ENCODE results near the gene GPC1. TPM values are rescaled to one million over a fixed set of nuclear protein-coding genes. Genes with fewer than 3 reads are reported as not detected.

Gene GPC1
- total RNA-seq, 1 donor from 2014 or later: 14.2 TPM

GRCh38 chr2:240459401-240460252 is 24.2 kb downstream of the GPC1 start:
- no peaks in the 10 kb centered on the region for H3K9me3 Mint-ChIP-seq
- H3K4me1 Mint-ChIP-seq: peaks cover 16% of the 10 kb centered on the region
- H3K4me2 ChIP-seq: no peak overlapping the region
- H3K27ac Mint-ChIP-seq: no peak overlapping the region
- TF ChIP-seq EZH2 (IDR thresholded peaks at IDR 0.05): no peak
- no peak for TF ChIP-seq EZH2phosphoT487 (IDR thresholded peaks at IDR 0.05)
- TF ChIP-seq CTCF (IDR thresholded peaks at IDR 0.05): no peak
- H3K4me3 ChIP-seq: no peak overlapping the region
- peaks cover 6% of the 10 kb centered on the region for H3K27me3 Mint-ChIP-seq (ENCODE audit: insufficient read depth, low read depth)
- H3K4me3 Mint-ChIP-seq: no peak overlapping the region
- H3F3A ChIP-seq (ENCODE audit: low read depth): peaks cover 6% of the 10 kb centered on the region
- H3K4me1 ChIP-seq: peaks cover 40% of the 10 kb centered on the region
- peak; percentile 45 for DNase-seq (ENCODE audit: low spot score)
- H3K36me3 Mint-ChIP-seq: peaks cover 2% of the 10 kb centered on the region
- H3K9ac ChIP-seq: no peak overlapping the region
- H3K36me3 ChIP-seq: no peaks in the 10 kb centered on the region
- peaks cover 67% of the 10 kb centered on the region for H4K20me1 ChIP-seq (ENCODE audit: low read depth)
- no peak overlapping the region for H2AFZ ChIP-seq (replicated peaks)
- H3K79me2 ChIP-seq (ENCODE audit: low read depth): no peaks in the 10 kb centered on the region
- H3K9me3 ChIP-seq (ENCODE audit: low read depth): no peaks in the 10 kb centered on the region
- peaks cover 19% of the 10 kb centered on the region for H3K27me3 ChIP-seq
- H3K27ac ChIP-seq: no peak overlapping the region

GRCh38 chr2:240460253-240460711 is 24.8 kb downstream of the GPC1 start:
- H3K9ac ChIP-seq: no peak overlapping the region
- no peaks in the 10 kb centered on the region for H3K36me3 ChIP-seq
- Mint-ChIP-seq H3K36me3 (peaks cover 2% of the 10 kb centered on the region), H3K4me3 (no peak overlapping the region), H3K27ac (no peak overlapping the region), H3K27me3 (ENCODE audit: insufficient read depth, low read depth) (peaks cover 6% of the 10 kb centered on the region), H3K9me3 (no peaks in the 10 kb centered on the region), H3K4me1 (peaks cover 11% of the 10 kb centered on the region)
- H3K4me1 ChIP-seq: peaks cover 35% of the 10 kb centered on the region
- TF ChIP-seq CTCF (IDR thresholded peaks at IDR 0.05): no peak
- no peak for TF ChIP-seq EZH2 (IDR thresholded peaks at IDR 0.05)
- no peak for TF ChIP-seq EZH2phosphoT487 (IDR thresholded peaks at IDR 0.05)
- no peak overlapping the region for H3K4me2 ChIP-seq
- no peak for DNase-seq (ENCODE audit: low spot score)
- no peaks in the 10 kb centered on the region for H3K9me3 ChIP-seq (ENCODE audit: low read depth)
- no peak overlapping the region for H3K27ac ChIP-seq
- peaks cover 60% of the 10 kb centered on the region for H4K20me1 ChIP-seq (ENCODE audit: low read depth)
- no peak overlapping the region for H2AFZ ChIP-seq (replicated peaks)
- H3K4me3 ChIP-seq: no peak overlapping the region
- no peaks in the 10 kb centered on the region for H3K79me2 ChIP-seq (ENCODE audit: low read depth)
- peaks cover 13% of the 10 kb centered on the region for H3K27me3 ChIP-seq
- H3F3A ChIP-seq (ENCODE audit: low read depth): peaks cover 5% of the 10 kb centered on the region

- Histone ChIP-seq H4K20me1 (ENCODE audit: low read depth) (peaks cover 54% of the 10 kb centered on the region), H3K27me3 (peaks cover 7% of the 10 kb centered on the region), H2AFZ (replicated peaks) (no peak overlapping the region), H3K9me3 (ENCODE audit: low read depth) (no peaks in the 10 kb centered on the region), H3K27ac (no peak overlapping the region), H3K36me3 (no peaks in the 10 kb centered on the region), H3K9ac (no peak overlapping the region), H3F3A (ENCODE audit: low read depth) (peaks cover 5% of the 10 kb centered on the region), H3K4me1 (peaks cover 29% of the 10 kb centered on the region), H3K4me3 (no peak overlapping the region), H3K4me2 (no peak overlapping the region), H3K79me2 (ENCODE audit: low read depth) (no peaks in the 10 kb centered on the region)
- Mint-ChIP-seq H3K27me3 (ENCODE audit: insufficient read depth, low read depth) (peaks cover 6% of the 10 kb centered on the region), H3K4me3 (no peak overlapping the region), H3K4me1 (peaks cover 11% of the 10 kb centered on the region), H3K27ac (no peak overlapping the region), H3K9me3 (no peaks in the 10 kb centered on the region), H3K36me3 (peaks cover 2% of the 10 kb centered on the region)
- DNase-seq (ENCODE audit: low spot score): no peak
- TF ChIP-seq CTCF (IDR thresholded peaks at IDR 0.05) (peak; percentile 12), EZH2 (IDR thresholded peaks at IDR 0.05) (no peak), EZH2phosphoT487 (IDR thresholded peaks at IDR 0.05) (no peak)
Observed at GRCh38 chr2:240460781-240461431, 25.4 kb downstream of the GPC1 start.

All from neural progenitor cell (in vitro differentiated cells).